ENCODE measurements around the gene ILF3.
"Not testable (repeated sequence)": the region's sequence is repeated elsewhere in the genome, so short reads cannot be mapped to it uniquely, and the experiment has no call there.

ILF3 gene

DNA sequence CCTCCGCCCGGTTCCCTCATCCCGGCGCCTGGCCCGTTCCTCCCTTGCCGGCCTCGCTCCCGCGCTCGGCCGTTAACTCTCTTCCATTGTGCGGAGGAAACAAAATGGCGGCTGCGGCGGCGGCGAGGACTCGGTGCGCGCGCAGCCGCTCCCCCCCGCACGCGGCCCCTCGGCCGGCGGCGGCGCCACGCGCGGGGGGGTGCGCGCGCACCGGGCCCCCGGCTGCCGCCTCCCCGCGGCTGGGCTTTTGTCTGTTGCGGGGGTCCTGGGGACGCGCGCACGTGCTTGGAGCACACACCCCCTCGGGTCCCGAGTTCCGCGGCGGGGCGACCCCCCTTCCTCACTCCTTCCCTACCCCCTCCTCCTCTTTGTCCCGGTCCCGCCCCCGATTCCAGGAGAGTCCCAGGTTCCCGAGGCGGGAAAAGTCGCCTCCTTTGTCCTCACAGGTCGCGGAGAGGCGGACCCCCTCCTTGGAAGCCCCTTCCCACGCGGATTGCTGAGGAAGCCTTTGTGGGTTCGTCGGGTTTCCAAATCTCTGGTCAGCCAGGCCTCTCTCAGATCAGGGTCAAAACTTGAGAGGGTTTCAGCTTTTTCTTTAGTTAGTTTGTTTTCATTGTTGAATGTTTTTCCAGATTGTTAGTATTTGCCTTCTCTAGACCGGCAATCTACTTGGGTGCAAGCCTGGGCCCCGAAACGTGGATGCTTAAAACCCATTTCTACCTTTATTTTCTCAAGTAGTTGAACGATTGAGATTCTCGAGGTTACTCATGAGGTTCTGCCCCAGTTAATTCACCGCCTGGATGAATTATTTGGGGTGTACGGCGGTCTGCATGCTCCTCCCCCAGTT is 687 bp downstream of the ILF3 start:
- Mint-ChIP-seq H3K9me3 (no peaks in the 10 kb centered on the region), H3K4me1 (ENCODE audit: low read depth) (peaks cover 68% of the 10 kb centered on the region), H3K27me3 (peaks cover 3% of the 10 kb centered on the region), H3K27ac (peak overlapping the region; percentile 98), H3K36me3 (ENCODE audit: low read depth) (peaks cover 44% of the 10 kb centered on the region), H3K4me3 (peak overlapping the region; percentile 99)

DNA sequence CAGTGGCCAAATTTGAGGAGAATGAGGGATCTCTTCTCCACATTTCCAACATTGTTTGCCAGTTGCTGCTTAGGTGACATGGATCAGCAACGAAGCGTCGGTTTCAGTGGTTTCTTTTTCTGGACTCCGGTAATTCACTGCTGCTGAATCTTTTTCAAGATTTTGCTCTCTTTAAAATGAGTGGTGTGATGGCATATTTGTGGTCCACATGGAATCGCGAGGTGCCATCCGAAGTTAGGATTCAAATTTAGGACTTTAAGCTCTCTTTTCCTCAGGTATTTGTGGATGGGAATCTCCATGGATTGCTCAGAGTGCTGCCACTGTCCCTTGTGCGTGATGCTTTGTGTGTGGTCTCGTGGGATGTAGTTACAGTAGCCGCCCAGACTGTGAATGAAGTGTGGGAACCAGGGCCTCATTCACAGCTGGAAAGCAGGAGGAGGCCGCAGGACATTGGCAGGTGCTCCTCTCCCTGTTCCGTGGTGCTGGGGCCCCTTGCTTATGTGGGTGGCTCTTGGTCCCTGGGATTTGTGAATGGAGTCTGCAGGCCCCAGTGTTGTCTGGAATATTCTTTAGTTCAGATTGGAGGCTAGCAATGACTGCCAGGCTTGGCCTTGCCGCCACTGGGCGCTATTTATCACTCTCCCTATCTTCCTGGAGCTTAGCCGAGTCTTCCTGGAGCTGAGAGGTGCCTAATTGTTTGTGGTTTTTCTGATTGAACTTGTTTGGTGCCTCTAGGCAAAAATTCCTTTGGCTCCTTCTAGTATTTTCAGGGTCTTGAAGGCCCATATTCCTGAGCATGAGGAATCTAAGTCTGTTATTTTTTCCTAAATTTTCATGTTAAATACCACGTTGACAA is 1.5 kb downstream of the ILF3 start:
- H3K4me3 Mint-ChIP-seq, result peak overlapping the region; percentile 99
- H3K4me1 Mint-ChIP-seq (ENCODE audit: low read depth), result peaks cover 74% of the 10 kb centered on the region
- H3K36me3 Mint-ChIP-seq (ENCODE audit: low read depth), result peaks cover 50% of the 10 kb centered on the region
- no peaks in the 10 kb centered on the region for H3K9me3 Mint-ChIP-seq
- H3K27me3 Mint-ChIP-seq, result peaks cover 3% of the 10 kb centered on the region
- peak overlapping the region; percentile 98 for H3K27ac Mint-ChIP-seq

- no peaks in the 10 kb centered on the region for H3K27me3 Mint-ChIP-seq
- no peak overlapping the region for H3K4me3 Mint-ChIP-seq
- peaks cover 73% of the 10 kb centered on the region for H3K4me1 Mint-ChIP-seq (ENCODE audit: low read depth)
- peaks cover 50% of the 10 kb centered on the region for H3K36me3 Mint-ChIP-seq (ENCODE audit: low read depth)
- H3K27ac Mint-ChIP-seq, result peak overlapping the region; percentile 70
- H3K9me3 Mint-ChIP-seq, result no peaks in the 10 kb centered on the region
These were observed 6.2 kb downstream of the ILF3 start for GRCh38 chr19:10660346-10660745.

DNA sequence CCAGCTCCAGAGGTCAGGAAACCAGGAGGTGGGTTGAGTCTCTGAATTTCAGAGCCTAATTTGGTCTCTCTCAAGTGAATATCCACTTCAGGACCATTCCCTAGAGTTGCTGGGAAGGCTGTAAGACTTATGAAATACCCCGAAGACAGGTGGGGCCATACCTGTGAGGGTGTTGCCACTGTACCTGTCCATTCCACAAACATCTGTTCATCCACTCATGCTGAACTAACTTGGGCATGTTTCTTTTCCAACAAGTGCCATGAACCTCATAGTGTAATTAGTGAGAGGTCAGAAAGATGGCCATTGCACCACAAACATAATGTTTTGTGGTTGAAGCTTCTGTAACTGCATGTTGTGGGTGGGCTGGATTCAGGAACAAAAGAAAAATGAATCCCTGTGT is 7.8 kb downstream of the ILF3 start:
- peak overlapping the region; percentile 36 for H3K4me3 Mint-ChIP-seq
- H3K36me3 Mint-ChIP-seq (ENCODE audit: low read depth), result peaks cover 42% of the 10 kb centered on the region
- peak overlapping the region; percentile 84 for H3K27ac Mint-ChIP-seq
- H3K9me3 Mint-ChIP-seq, result no peaks in the 10 kb centered on the region
- no peaks in the 10 kb centered on the region for H3K27me3 Mint-ChIP-seq
- H3K4me1 Mint-ChIP-seq (ENCODE audit: low read depth), result peaks cover 67% of the 10 kb centered on the region

DNA sequence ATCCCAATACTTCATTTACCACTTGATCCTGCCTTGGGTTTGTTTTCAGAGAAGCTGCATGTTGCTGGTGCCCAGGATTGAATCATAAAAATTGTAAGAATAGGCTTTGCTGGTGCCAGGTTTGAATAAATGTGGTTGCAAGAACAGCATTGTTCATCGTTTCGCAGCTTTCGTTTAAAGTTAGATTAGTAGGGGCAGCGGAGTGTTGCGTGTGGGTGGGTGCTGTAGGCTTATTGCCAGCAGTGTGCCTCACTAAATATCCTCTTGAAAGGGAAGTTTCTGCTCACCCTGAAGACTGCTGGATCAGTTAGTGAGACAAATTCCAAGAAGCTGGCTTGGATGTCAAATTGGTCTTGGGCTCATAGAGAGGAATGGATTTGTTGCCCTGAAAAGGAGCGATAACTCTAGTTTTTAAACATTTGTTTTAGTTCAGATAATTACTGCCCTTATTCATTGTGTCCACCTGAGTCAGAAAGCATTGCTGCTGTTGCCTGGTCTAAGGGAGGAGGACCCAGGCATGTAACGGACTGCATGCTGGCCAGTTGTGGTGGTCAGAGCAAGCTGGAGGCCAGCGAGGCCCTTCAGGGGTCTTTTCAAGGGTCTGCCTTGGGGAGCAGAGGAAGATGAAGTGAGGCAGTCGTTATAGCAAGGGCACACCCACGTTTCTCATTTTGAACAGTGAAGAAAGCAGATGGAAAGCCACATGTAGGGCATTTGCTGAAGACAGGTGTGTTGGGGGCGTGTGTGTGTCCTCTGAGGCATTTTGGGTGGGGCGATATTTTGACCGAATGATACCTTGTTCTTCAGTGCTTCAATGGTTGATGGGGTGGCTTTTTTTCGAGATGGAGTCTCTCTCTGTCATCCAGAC is 8.5 kb downstream of the ILF3 start:
- Mint-ChIP-seq H3K9me3 (no peaks in the 10 kb centered on the region), H3K27me3 (no peaks in the 10 kb centered on the region), H3K4me3 (peak overlapping the region; percentile 36), H3K4me1 (ENCODE audit: low read depth) (peaks cover 64% of the 10 kb centered on the region), H3K36me3 (ENCODE audit: low read depth) (peaks cover 39% of the 10 kb centered on the region), H3K27ac (peak overlapping the region; percentile 84)

- H3K4me1 Mint-ChIP-seq (ENCODE audit: low read depth), result peaks cover 64% of the 10 kb centered on the region
- not testable (repeated sequence) for H3K9me3 Mint-ChIP-seq, H3K27ac Mint-ChIP-seq, H3K4me3 Mint-ChIP-seq, H3K27me3 Mint-ChIP-seq
- peaks cover 43% of the 10 kb centered on the region for H3K36me3 Mint-ChIP-seq (ENCODE audit: low read depth)
These were observed 9.1 kb downstream of the ILF3 start for GRCh38 chr19:10663252-10663563.

DNA sequence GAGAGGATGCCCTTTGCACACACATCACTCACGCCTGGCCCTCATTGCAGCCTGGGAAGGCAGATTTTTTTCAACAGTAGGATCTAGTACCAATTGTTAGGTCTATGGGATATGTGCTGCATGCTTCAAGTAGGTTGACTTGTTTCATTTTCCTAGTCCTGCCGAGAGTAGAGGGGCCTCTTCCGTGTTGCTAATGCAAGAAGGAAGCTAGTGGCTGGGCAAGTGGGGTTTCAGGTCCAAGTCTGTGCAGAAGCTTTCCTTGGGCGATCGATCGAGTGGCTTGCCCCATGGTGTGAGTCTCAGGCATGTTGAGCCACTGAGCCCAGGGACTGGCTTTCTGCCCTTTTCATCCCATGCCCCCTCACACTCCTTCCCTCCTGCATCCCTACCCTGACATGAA is 13.7 kb downstream of the ILF3 start:
- Mint-ChIP-seq H3K4me3 (no peak overlapping the region), H3K36me3 (ENCODE audit: low read depth) (peaks cover 51% of the 10 kb centered on the region), H3K9me3 (no peaks in the 10 kb centered on the region), H3K27me3 (no peaks in the 10 kb centered on the region), H3K4me1 (ENCODE audit: low read depth) (peaks cover 39% of the 10 kb centered on the region), H3K27ac (peak overlapping the region; percentile 29)

- peaks cover 29% of the 10 kb centered on the region for H3K4me1 Mint-ChIP-seq (ENCODE audit: low read depth)
- H3K27me3 Mint-ChIP-seq, result no peaks in the 10 kb centered on the region
- no peak overlapping the region for H3K4me3 Mint-ChIP-seq
- H3K9me3 Mint-ChIP-seq, result no peaks in the 10 kb centered on the region
- H3K36me3 Mint-ChIP-seq (ENCODE audit: low read depth), result peaks cover 58% of the 10 kb centered on the region
- H3K27ac Mint-ChIP-seq, result no peak overlapping the region
These were observed 15.1 kb downstream of the ILF3 start for GRCh38 chr19:10669246-10669645.

DNA sequence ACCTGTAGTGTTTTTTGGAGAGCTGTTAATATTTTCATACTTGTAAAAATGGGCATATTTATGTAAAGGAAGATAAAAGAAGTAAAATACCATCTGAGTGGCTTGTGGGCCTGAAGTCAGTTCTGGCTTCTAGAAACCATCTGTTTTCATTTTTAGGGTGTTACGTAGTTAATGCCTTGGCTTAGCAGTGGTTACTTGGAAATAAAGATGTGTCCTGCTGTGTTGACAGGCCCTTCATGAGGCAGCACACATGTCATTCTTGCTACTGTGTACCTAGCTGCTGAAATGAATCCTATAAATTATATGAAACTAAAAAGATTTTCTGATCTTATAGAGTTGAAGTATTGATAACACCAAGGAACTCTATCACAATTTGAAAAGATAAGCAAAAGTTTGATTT is 16.0 kb downstream of the ILF3 start:
- H3K27me3 Mint-ChIP-seq, result no peaks in the 10 kb centered on the region
- peaks cover 29% of the 10 kb centered on the region for H3K4me1 Mint-ChIP-seq (ENCODE audit: low read depth)
- H3K9me3 Mint-ChIP-seq, result no peaks in the 10 kb centered on the region
- no peak overlapping the region for H3K4me3 Mint-ChIP-seq
- H3K27ac Mint-ChIP-seq, result no peak overlapping the region
- H3K36me3 Mint-ChIP-seq (ENCODE audit: low read depth), result peaks cover 66% of the 10 kb centered on the region

GRCh38 chr19:10670876-10671804 is 17.0 kb downstream of the ILF3 start:
- Mint-ChIP-seq H3K4me1 (ENCODE audit: low read depth) (peaks cover 27% of the 10 kb centered on the region), H3K9me3 (no peaks in the 10 kb centered on the region), H3K4me3 (no peak overlapping the region), H3K27me3 (no peaks in the 10 kb centered on the region), H3K27ac (no peak overlapping the region), H3K36me3 (ENCODE audit: low read depth) (peaks cover 71% of the 10 kb centered on the region)

- peaks cover 69% of the 10 kb centered on the region for H3K36me3 Mint-ChIP-seq (ENCODE audit: low read depth)
These were observed 17.8 kb downstream of the ILF3 start for GRCh38 chr19:10671922-10672321.

GRCh38 chr19:10675214-10675613 is 21.1 kb downstream of the ILF3 start:
- peaks cover 84% of the 10 kb centered on the region for H3K36me3 Mint-ChIP-seq (ENCODE audit: low read depth)
- H3K9me3 Mint-ChIP-seq; H3K4me1 Mint-ChIP-seq (ENCODE audit: low read depth); H3K4me3 Mint-ChIP-seq; H3K27me3 Mint-ChIP-seq; H3K27ac Mint-ChIP-seq: not testable (repeated sequence)

More at GRCh38 chr19:10671922-10672321, 17.8 kb downstream of the ILF3 start:
- H3K27ac Mint-ChIP-seq, H3K27me3 Mint-ChIP-seq, H3K4me3 Mint-ChIP-seq, H3K9me3 Mint-ChIP-seq: not testable (repeated sequence)
- H3K4me1 Mint-ChIP-seq (ENCODE audit: low read depth), result peaks cover 19% of the 10 kb centered on the region

DNA sequence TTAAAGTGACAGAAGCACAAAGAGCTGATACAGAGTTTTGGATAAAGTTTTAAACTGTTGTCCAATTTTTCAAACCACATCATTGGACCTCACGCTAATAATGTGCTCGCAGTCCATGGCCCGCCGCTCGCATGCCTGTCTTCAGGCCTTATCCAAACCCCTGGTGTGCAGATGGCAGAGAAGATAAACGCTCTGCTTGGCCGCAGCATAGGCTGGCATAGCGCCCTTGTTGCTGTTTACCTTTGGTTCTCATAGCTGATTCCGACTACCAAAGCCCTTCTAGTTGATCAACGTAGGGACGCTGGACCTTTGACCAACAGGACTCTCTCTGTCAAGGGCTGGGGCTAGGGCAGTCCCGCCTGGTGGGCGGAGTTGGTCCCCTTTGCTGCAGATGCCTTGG is 23.6 kb downstream of the ILF3 start:
- Mint-ChIP-seq H3K27me3 (no peaks in the 10 kb centered on the region), H3K4me1 (ENCODE audit: low read depth) (no peaks in the 10 kb centered on the region), H3K36me3 (ENCODE audit: low read depth) (peaks cover 81% of the 10 kb centered on the region), H3K4me3 (no peak overlapping the region), H3K27ac (no peak overlapping the region), H3K9me3 (no peaks in the 10 kb centered on the region)

DNA sequence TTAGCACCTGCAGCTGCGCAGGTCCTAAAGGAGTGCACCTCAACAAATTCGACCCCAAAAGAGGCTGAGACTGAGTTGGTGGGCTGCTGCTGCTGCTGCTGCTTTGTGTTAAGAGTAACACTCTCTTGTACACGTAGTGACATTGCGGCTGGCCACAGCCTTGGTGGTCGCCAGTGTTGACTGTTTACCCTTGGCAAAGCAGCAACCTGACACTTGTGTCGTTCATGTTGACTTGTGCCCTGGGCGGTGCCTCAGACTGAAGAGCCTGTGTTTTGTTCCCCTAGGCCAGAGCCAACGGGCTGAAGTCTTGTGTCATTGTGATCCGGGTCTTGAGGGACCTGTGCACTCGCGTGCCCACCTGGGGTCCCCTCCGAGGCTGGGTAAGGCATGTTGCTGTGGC is 24.7 kb downstream of the ILF3 start:
- no peak overlapping the region for H3K4me3 Mint-ChIP-seq
- no peaks in the 10 kb centered on the region for H3K4me1 Mint-ChIP-seq (ENCODE audit: low read depth)
- H3K9me3 Mint-ChIP-seq, result no peaks in the 10 kb centered on the region
- peaks cover 78% of the 10 kb centered on the region for H3K36me3 Mint-ChIP-seq (ENCODE audit: low read depth)
- no peak overlapping the region for H3K27ac Mint-ChIP-seq
- H3K27me3 Mint-ChIP-seq, result no peaks in the 10 kb centered on the region

All from stimulated activated naive CD8-positive, alpha-beta T cell treated with anti-CD3 and anti-CD28 coated beads, Interleukin-15, Interleukin-2, amounts not matched to agents 100 ng/mL and 50 ng/mL, for 24 hours (primary cell).